Measurements from ENCODE around the gene RLF.

- no peak for TF ChIP-seq CTCF (IDR thresholded peaks at IDR 0.05)
- TF ChIP-seq POLR2A (IDR thresholded peaks at IDR 0.05), result no peak
Measured at GRCh38 chr1:40255231-40255630, 94.0 kb downstream of the RLF start.

Data from testis (tissue), 2 donors.